SK-N-SH (cell line): Measurements from ENCODE around the gene TMX1.

Source experiments
- CTCF ChIP-seq: fragments of 200-600 bp; sonication (generic); IDR thresholded peaks from 2 replicates; pipeline ENCODE4 v1.6.1; 2017; ENCODE audit warnings: antibody characterized with exemption, mild to moderate bottlenecking, moderate library complexity
- EP300 ChIP-seq, 2 experiments: IDR thresholded peaks; 2 replicates each; pipeline versions ENCODE4 v1.4.0 to v1.6.1; 2012; ENCODE audit warnings: borderline replicate concordance in 1 of 2, low read depth in 1 of 2, low read length in 1 of 2
- EZH2phosphoT487 ChIP-seq: fragments of 200-600 bp; sonication (generic); IDR thresholded peaks from 2 replicates; pipeline ENCODE4 v1.6.1; 2017; ENCODE audit warnings: low read depth, mixed run types, mild to moderate bottlenecking, antibody characterized with exemption, moderate library complexity, borderline replicate concordance
- GABPA ChIP-seq: IDR thresholded peaks from 2 replicates; pipeline ENCODE4 v1.4.0; 2012; ENCODE audit warnings: low read depth, mild to moderate bottlenecking
- JUND ChIP-seq: IDR thresholded peaks from 2 replicates; pipeline ENCODE4 v1.4.0; 2012
- MAX ChIP-seq: IDR thresholded peaks from 2 replicates; pipeline ENCODE4 v1.4.0; 2012; ENCODE audit warnings: low read depth
- MEF2A ChIP-seq: IDR thresholded peaks from 2 replicates; pipeline ENCODE4 v1.4.0; 2012; ENCODE audit warnings: low read depth, borderline replicate concordance
- POLR2AphosphoS5 ChIP-seq: IDR thresholded peaks from 2 replicates; pipeline ENCODE4 v1.6.1; 2012; ENCODE audit warnings: low read depth, low read length
- RAD21 ChIP-seq: IDR thresholded peaks from 2 replicates; pipeline ENCODE4 v1.6.1; 2012; ENCODE audit warnings: mild to moderate bottlenecking, low read length
- RFX5 ChIP-seq: IDR thresholded peaks from 2 replicates; pipeline ENCODE4 v1.6.1; 2012; ENCODE audit warnings: mild to moderate bottlenecking, improper control_type of control experiment, low read length
- RXRA ChIP-seq: IDR thresholded peaks from 2 replicates; pipeline ENCODE4 v1.4.0; 2012; ENCODE audit warnings: low read depth, mild to moderate bottlenecking, borderline replicate concordance
- SIN3A ChIP-seq: IDR thresholded peaks from 2 replicates; pipeline ENCODE4 v1.6.1; 2012; ENCODE audit warnings: low read depth, mild to moderate bottlenecking, low read length, moderate library complexity, borderline replicate concordance
- SMC3 ChIP-seq: IDR thresholded peaks from 2 replicates; pipeline ENCODE4 v1.6.1; 2012; ENCODE audit warnings: low read depth, low read length, improper control_type of control experiment
- USF1 ChIP-seq: IDR thresholded peaks from 2 replicates; pipeline ENCODE4 v1.4.0; 2012; ENCODE audit warnings: low read depth, borderline replicate concordance

GRCh38 chr14:51228890-51229289, 11.2 kb upstream of the TMX1 start:
- TF ChIP-seq CTCF (no peak), EP300 (IDR thresholded peaks at IDR 0.05; ENCODE audit: borderline replicate concordance in 1 of 2, low read depth in 1 of 2, low read length in 1 of 2) (peak in 1 of 2 experiments; percentile 95; a peak in 2 of 4 replicates), MEF2A (no peak), RXRA (no peak), RAD21 (peak; percentile 10; the same call in 1 of the 2 replicates), JUND (no peak), USF1 (no peak), RFX5 (no peak), SIN3A (no peak), GABPA (no peak), EZH2phosphoT487 (no peak), SMC3 (no peak), POLR2AphosphoS5 (no peak; the same call in 1 of the 2 replicates), MAX (no peak)
